ENCODE results near the gene HOXC5.

HOXC5 gene

GRCh38 chr12:53995378-53996239, 37.2 kb upstream of the HOXC5 start:
- no peak for DNase-seq (ENCODE audit: low spot score)

- no peak for DNase-seq (ENCODE audit: low spot score)
Observed at GRCh38 chr12:53996240-53997203, 36.3 kb upstream of the HOXC5 start.

DNA sequence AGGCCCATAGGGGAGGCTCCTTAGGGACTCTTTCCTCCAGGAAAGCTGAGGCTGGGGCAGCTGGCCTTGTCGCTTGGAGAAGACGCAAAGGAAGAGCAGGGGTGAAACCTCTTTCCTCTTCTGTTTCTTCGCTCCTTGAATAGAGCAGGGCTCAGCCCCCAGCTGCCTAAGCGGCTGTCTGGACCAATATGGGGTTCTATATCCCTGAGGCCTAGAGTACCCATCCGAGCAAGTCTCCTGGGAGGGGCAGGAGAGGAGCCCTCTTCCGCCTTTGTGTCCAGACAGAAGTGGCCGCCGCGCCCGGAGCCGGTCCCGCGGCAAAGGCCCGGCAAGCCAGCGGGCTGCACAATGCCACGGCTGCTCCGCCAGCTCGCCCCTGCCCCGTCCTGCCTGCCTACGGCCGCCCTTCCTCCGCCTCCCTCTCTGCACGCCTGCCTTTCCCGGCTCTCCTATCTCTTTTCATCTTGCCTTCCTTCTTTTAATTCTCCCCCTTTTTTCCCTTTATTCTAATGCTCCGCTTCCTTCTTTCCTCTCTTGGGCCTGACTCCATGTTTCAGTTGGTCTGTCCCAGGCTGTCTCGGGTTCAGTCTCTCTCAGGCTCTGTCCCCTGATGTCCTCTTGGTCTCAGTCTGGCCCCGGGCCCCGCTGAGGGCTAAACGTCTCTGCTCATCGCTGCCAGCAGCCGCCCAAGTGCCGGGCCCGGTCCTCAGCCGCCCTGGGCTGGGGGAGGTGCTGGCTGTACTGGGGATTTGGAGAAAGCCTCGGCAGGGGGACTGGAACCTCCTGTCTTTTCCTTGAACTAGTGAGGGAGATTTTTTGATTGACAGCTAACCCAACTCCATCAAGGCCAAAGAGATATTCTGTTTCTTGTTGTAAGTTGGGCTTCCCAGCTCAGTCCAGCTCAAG, 35.4 kb upstream of the HOXC5 start:
- no peak for DNase-seq (ENCODE audit: low spot score)

DNA sequence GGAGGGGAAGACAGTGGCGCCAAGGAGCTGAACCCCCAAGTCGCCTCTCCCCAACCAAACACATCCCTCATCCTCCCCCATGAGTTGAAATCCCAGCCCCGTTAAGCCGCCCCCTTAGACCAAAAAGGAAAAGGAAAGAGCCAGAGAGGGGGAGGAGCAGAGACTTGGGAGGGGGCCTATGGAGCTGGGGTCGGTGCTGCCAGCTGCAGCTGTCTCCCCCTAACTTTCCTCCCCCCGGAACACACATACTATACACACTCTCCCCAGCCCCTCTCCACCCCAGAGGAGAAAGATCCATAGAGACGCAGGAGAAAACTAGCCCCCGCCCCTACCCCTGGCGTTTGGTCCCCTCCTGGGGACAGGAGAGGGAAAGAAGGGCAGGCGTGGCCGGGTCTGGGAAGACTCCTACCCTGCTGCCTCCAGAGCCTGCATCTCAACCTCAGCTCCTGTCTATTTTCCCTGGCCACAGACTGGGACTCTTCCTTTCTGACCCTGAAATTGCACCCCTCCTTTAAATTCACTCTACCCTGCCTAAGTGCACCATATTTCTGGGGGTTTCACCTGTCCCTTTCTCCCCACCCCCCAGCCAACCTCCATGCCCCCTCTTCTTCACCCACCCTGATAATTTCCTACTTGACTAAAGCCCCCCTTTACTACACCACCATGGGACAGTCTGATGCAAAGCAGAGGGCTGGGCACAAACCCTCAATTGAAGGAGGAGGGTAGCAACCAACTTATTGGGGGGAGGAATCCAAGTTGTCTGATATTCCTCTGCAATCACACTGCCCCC, 34.5 kb upstream of the HOXC5 start:
- no peak for DNase-seq (ENCODE audit: low spot score)

- no peak for DNase-seq (ENCODE audit: low spot score)
Observed at GRCh38 chr12:53998900-53999236, 34.0 kb upstream of the HOXC5 start.

GRCh38 chr12:53999559-54000115, 33.2 kb upstream of the HOXC5 start:
- no peak for DNase-seq (ENCODE audit: low spot score)

DNA sequence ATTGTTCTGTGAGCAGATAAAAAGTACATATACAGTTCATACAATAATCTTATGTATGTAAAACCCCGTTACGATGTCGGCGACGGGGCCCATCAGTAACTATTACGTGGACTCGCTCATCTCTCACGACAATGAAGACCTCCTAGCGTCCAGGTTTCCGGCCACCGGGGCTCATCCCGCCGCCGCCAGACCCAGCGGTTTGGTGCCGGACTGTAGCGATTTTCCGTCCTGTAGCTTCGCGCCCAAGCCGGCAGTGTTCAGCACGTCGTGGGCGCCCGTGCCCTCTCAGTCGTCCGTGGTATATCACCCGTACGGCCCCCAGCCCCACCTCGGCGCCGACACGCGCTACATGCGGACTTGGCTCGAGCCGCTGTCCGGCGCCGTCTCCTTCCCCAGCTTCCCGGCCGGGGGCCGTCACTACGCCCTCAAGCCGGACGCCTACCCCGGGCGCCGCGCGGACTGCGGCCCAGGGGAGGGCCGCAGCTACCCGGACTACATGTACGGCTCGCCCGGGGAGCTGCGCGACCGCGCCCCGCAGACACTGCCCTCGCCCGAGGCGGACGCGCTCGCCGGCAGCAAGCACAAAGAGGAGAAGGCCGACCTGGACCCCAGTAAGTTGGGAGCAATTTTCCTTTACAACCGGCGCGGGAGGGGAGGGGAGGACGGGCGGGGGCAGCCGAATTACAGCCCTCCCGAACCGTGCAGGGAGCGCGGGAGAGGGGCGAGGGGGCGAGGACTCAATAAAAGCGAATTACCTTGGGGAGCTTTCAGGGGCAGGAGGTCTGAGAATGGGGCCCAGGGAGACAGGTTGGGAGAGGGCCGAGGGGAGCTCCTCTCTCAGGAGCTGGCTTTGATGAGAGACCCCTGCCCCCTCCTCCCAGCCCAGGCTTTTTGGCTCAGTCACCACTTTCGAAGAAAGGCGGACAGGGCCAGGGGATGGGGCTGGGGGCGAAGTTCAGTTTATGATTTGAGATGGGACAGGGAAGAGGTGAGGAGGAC, 32.4 kb upstream of the HOXC5 start, which contains the start of gene HOXC9:
TSS of gene HOXC9 (plus strand) at position 46 of the 999 bp plus-strand sequence. CDS start at position 74, 28 bp downstream.
- no peak for DNase-seq (ENCODE audit: low spot score)

DNA sequence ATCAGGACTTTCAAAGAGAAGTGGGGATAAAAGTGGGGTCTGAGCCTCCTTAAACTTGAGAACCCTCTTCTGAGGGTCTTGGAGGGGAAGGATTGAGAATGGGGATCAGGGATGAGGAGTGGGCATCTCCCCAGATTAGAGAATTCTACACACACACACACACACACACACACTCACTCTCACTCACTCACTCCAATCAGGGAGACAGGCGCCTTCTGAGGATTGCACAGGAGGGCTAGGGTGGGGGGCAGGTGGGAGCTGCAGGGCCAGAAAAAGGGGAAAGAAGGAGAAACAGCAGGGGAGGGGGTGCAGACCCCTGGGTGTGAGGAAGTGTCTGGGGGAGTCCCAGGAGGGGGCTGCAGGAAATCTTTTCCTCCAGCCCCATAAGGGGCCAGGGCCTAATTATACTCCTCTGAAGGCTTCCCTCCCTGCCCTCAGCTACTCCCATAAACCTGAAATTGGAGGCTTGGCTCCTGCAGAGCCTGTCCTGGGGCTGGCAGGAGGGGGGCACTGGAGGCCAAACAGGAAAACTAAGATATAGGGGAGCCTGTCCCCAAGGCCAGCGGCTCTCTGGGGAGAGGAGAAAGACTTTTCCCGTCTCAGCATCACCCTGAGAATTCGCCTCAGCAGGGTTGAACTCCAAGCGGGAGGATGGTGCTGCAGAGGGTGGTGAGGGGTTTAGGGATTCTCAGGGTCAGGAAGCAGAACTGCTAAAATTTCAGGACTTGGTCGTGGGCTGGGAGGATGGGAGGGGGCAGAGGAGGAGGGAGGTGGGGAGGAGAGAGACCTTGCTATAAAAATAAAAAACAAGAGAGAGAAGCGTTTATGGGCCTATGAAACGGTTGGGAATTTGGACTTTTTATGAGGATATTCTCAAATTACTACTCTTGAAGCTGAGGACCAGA, 31.3 kb upstream of the HOXC5 start:
- no peak for DNase-seq (ENCODE audit: low spot score)

- DNase-seq (ENCODE audit: low spot score) = no peak
Observed at GRCh38 chr12:54002278-54002914, 30.5 kb upstream of the HOXC5 start.

GRCh38 chr12:54002915-54003389, 29.9 kb upstream of the HOXC5 start:
- no peak for DNase-seq (ENCODE audit: low spot score)

DNA sequence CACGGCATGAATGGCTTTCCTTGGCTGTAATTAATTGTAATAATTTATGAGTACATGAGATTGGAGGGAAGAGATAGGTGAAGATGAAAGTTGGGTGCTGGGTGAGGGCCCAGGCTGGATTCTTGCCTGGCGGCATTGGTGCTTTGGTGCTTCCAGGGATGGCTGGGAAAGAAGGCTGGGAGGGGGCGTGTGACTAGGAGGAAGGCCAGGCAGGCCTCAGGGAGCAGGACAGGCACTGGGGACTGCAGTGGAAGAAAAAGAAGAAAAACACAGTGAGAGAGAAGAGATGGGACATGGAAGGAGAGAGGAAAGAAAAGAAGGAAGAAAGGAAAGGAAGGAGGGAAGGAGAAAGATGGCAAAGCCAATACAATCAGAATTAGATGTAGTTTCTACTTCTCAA, 29.2 kb upstream of the HOXC5 start:
- no peak for DNase-seq (ENCODE audit: low spot score)

GRCh38 chr12:54004063-54004840, 28.6 kb upstream of the HOXC5 start:
- no peak for DNase-seq (ENCODE audit: low spot score)

GRCh38 chr12:54004841-54005530, 27.9 kb upstream of the HOXC5 start:
- DNase-seq (ENCODE audit: low spot score) = no peak

DNA sequence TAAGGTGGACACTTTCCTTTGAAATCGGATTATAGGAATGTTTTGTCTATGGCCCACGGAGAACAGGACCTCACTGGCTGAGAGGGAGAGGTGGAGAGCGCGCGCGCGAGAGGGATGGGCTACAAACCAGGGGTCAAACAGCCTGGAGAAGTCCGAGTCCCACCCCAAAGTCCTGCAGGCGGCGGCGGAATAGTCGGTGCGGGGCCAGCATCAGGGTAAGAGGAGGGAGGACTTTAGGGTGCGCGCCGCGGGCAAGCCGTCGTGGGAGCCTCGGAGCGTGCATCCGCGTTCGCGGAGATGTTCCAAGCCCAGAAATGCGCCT, 27.4 kb upstream of the HOXC5 start:
- DNase-seq (ENCODE audit: low spot score) = no peak

- peak; percentile 78 for DNase-seq (ENCODE audit: low spot score)
Observed at GRCh38 chr12:54005853-54006558, 26.8 kb upstream of the HOXC5 start.
